Stimulated activated CD8-positive, alpha-beta memory T cell treated with anti-CD3 and anti-CD28 coated beads, Interleukin-4, amount 100 ng/mL, for 24 hours (primary cell): ENCODE data around the gene PAPLN.

Experiments used
- DNase-seq: peaks from one replicate; pipeline ENCODE4 v3.0.0-alpha.2; 2020; ENCODE audit warnings: low read depth

Gene PAPLN

DNA sequence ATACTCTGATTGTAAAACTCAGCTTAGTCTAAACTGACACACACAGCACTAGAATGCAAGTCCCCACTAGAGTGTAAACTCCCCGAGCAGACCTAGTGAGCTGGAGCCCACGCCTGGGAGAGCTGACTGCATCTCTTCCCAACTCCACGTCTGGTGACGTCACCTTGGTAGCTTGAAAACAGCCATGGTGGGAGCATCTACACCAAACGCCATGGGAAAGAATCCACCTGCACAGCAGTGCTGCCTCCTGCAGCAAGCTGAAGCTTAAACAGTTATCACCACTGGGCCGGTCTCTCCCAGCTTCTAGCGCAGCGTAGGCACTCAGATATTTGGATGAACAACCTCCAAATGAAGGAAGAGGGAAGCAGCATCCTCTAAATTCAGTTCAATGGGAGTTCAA is 4.3 kb upstream of the PAPLN start:
- no peak for DNase-seq

DNA sequence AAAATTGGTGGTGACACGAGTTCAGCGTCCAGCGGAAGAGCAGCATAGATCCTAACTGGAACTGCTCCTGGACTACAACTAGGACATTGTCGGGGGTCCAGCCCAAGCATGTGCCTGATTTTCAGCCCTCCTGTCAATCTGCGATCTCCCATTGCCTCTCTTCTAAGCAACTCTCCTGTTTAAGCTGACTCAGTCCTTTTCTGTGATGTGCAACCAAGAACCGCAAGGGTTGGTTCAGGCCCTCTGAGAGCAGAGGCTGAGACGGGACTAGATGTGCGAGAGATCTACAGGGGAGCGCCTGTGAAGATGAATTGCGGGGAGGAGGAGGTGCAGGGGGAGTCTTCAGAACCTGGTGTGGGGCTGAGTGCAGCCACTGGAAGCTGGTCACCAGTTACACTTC is 3.7 kb upstream of the PAPLN start:
- DNase-seq = no peak

DNA sequence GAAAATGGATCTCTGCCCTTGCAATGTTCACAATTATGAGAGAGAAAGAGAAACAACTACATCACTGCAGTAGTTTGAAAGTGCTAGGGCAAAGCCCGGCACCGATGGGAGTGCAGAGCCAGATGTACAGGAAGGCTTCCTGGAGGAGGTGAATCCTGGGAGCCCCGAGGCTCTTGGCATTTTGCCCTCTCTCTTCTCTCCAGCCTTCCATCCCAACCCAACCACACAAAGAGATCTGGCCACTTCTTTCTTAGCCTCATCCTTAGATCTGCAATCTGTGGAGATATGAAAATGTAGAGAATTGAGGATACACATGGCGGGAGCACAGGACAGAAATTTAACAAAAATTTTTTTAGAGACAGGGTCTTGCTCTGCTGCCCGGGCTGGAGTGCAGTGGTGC is 3.3 kb upstream of the PAPLN start:
- DNase-seq = no peak

DNA sequence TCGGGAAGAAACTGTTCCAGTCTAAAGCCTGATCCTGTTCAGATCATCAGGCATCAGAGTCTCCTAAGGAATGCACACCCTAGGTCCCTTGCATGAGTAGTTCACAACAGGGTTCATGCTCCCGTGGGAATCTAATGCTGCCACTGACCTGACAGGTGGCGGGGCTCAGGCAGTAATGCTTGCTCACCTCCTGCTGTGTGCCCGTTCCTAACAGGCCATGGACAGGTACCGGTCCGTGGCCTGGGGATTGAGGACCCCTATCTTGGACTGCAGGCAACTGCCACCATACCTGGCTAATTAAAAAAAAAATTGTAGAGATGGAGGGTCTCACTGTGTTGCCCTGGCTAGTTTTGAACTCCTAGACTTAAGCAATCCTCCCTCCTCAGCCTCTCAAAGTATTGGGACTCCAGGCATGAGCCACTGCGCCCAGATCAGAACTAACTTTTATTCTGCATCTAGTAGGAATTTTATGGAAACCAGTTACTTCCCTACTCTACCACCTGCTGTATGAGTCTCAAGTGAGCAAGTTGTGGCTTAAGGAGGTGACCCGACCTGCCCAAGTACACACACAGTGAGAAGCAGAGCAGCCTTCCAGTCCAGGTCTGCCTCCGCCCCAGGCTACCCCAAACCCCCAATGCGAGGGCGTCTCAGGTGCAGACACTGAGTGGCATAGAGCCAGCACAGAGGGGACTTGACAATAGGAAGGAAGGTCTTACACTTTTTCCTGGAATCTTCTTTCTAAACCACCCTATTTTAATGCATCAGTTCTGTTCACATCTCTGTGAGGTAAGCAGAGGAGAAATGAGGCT is 2.5 kb upstream of the PAPLN start:
- DNase-seq = no peak

- DNase-seq = no peak
These were observed 1.7 kb upstream of the PAPLN start for GRCh38 chr14:73235531-73236155.

DNA sequence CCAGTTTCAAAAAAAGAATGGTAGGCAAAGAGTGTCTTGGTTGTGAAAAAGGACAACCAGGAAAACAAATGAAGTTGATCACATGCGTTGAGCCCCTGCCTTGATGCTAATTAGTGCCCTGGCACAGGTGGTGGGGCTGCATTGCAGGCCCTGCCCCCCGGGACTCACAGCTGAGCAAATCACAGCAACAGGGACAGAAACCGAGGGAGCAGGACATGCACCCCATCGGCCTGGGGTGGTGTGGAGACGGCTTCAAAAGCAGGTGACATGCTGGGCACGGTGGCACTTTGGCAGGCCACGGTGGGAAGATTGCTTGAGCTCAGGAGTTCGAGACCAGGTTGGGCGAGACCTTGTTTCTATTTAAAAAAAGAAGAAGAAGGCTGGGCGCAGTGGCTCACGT is 1.1 kb upstream of the PAPLN start:
- DNase-seq = no peak

DNA sequence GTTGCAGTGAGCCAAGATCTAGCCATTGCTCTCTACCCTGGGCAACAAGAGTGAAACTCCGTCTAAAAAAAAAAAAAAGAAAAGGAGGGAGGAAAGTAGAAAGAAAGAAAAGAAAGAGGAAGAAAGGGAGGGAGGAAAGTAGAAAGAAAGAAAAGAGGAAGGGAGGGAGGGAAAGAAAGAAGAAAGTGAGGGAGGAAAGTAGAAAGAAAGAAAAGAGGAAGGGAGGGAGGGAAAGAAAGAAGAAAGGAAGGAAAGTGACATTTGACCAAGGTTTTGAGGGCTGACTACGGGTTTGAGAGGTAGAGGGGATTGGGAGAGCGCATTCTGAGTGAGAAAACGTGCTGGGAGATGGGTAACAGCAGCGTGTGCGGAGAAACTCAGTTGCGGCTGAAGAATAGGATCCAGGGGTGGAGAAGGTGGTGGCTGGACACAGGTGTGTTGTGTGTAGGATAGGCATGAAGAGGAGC is 521 bp upstream of the PAPLN start:
- DNase-seq = no peak

GRCh38 chr14:73237786-73238423 is 599 bp downstream of the PAPLN start:
- DNase-seq = no peak

DNA sequence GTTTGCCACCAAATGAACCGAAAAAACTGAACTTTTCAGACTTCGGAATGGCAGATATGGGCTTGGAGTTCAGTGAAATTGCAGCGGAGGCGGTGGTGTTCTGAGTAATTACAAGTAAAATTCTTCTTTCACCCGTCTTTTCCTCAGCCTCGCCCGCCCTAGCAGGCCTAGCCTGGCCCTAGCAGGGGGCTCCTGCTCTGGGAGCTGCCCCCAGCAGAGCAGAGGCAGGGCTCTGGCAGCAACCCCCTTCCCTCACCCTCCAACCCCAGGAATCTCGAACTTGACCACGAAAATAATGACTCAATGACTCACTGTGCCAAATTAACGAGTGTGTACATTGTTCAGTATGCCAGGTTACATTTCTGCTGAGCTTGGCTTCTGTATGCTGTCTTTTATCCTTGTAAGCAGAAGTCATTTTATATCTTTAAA is 1.1 kb downstream of the PAPLN start:
- DNase-seq = no peak

GRCh38 chr14:73238941-73239340 is 1.6 kb downstream of the PAPLN start:
- DNase-seq = no peak

DNA sequence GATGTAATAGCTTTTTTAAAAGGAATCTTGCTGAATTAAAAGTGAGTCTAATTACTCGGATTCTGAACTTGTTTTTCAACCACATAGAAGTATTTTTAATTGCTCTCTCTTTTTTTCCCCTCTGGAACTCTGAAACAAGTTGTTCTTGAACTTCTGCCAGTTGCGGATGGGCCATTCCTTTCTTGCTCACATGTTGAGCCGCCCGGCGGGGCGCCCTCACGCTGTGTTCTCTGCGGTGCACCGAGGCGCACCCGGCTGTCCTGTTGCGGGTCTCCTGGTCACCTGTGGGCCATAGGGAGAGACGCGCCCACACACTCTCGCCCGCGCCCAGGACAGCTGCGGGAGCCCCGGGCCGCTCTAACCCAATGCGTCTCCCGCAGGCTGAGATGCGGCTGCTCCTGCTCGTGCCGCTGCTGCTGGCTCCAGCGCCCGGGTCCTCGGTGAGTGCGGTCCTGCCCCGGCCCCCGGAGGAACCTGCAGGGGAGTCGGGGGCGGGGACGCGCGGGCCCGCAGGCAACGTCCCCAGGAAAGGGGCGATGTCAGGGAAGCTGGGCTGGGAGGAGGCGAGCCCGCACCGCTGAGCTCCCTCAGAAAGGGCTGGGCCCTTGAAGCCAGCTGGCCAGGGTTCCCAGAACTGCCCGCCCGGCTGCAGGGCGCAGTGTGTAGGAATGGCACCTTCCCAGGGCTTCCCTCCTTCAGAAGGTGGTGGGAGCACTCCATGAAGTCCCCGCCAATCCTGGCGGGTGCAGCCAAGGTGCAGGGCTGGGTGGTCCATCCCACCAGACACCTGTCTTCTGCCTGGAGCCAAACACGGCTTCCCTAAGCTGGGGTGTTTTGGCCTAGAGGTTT is 2.3 kb downstream of the PAPLN start:
- DNase-seq = no peak

GRCh38 chr14:73240816-73241480 is 3.6 kb downstream of the PAPLN start:
- DNase-seq = no peak

- DNase-seq = no peak
These were observed 4.3 kb downstream of the PAPLN start for GRCh38 chr14:73241481-73242165.

- DNase-seq = no peak
These were observed 5.1 kb downstream of the PAPLN start for GRCh38 chr14:73242357-73242901.

- no peak for DNase-seq
These were observed 6.0 kb downstream of the PAPLN start for GRCh38 chr14:73243341-73243740.

DNA sequence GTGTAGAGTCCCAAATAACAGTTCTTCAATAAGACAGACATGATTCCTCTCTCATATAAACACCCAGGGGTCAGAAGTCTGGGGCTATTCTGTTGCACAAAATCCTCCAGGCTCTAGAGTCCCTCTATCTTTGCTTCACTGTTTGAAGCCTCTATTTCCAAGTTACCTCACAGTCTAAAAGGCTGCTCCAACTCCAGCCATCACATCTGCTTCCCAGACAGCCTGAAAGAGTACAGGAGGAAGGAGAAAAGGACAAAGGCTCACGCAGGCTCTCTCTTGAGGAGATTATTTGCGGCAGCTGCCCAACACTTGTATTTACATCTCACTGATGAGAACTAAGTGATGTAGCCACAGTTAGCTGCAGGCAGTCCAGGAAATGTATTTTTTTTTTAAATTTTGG is 6.4 kb downstream of the PAPLN start:
- no peak for DNase-seq

DNA sequence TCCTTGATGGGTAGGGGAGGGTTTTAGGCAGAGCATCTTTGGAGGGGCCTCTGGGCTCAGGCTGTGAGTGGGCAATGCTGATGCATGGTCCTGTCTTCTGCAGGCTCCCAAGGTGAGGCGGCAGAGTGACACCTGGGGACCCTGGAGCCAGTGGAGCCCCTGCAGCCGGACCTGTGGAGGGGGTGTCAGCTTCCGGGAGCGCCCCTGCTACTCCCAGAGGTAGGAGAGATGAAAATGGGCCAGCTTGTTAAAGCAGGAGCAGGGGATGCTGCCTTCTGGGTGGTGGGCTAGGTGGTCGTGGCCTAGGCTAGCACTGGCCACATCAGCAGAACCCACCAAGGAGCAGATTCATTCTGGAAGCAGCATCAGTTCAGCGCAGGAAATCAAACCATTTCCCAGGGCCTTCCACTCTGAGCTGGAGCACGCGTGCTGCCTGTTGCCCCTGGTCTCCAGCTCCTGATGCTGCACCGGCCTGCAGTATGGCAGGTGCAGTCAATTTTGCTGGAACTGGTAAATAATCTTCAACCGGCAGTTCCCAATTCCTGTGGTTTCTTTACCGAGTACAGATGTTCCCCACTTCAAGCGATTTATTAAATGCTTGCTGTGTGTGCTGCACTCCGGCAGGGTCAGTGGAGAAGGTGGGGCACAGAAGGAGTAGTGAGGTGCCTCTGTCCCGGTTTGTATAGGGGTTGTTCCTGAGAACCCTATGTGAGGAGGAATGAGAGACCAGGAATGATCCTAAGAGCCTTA is 7.4 kb downstream of the PAPLN start:
- DNase-seq = no peak

GRCh38 chr14:73245480-73246325 is 8.4 kb downstream of the PAPLN start:
- DNase-seq = peak; percentile 17
